Coronary artery (tissue), 2 donors: Measurements from ENCODE around the gene CACNB1.

Experiments
- DNase-seq: peaks from one replicate; pipeline ENCODE4 v3.0.0-alpha.2; 2017; ENCODE audit warnings: low spot score
- H3K27ac ChIP-seq, 2 donors: fragments of 200-600 bp; sonication (generic); one replicate each; pipeline ENCODE4 v1.5.1; 2016 to 2019
- H3K4me3 ChIP-seq: fragments of 200-600 bp; sonication (generic); 2 replicates; pipeline ENCODE4 v1.5.1; 2016; ENCODE audit warnings: mild to moderate bottlenecking, moderate library complexity
- TF ChIP-seq, protein P1 (sequence below): fragments of 200-600 bp; sonication (generic); IDR thresholded peaks from one replicate; pipeline ENCODE4 v1.5.1; 2019; ENCODE audit warnings: antibody characterized with exemption

The CACNB1 gene

DNA sequence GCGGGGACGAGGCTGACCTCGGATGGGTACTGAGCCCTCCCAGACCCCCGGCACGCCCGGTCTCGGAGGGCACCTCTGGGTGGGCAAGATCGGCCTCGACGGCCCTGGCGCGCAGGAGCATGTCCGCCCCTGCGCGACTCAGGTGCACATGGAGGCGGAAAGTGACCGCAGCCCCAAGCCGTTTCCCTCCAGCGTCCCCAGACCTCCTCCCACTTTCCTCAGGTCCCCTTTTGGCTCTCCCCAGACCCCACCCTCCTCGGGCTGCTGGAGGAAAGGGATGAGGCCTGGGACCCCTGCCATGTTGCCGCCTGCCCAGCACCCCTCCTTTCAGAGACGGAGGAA is 12.6 kb upstream of the CACNB1 start:
- TF ChIP-seq, protein P1, sequence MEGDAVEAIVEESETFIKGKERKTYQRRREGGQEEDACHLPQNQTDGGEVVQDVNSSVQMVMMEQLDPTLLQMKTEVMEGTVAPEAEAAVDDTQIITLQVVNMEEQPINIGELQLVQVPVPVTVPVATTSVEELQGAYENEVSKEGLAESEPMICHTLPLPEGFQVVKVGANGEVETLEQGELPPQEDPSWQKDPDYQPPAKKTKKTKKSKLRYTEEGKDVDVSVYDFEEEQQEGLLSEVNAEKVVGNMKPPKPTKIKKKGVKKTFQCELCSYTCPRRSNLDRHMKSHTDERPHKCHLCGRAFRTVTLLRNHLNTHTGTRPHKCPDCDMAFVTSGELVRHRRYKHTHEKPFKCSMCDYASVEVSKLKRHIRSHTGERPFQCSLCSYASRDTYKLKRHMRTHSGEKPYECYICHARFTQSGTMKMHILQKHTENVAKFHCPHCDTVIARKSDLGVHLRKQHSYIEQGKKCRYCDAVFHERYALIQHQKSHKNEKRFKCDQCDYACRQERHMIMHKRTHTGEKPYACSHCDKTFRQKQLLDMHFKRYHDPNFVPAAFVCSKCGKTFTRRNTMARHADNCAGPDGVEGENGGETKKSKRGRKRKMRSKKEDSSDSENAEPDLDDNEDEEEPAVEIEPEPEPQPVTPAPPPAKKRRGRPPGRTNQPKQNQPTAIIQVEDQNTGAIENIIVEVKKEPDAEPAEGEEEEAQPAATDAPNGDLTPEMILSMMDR: no peak
- Histone ChIP-seq H3K27ac (peak overlapping the region; percentile 15 to 68), H3K4me3 (peak overlapping the region; percentile 71)
- DNase-seq: no peak

DNA sequence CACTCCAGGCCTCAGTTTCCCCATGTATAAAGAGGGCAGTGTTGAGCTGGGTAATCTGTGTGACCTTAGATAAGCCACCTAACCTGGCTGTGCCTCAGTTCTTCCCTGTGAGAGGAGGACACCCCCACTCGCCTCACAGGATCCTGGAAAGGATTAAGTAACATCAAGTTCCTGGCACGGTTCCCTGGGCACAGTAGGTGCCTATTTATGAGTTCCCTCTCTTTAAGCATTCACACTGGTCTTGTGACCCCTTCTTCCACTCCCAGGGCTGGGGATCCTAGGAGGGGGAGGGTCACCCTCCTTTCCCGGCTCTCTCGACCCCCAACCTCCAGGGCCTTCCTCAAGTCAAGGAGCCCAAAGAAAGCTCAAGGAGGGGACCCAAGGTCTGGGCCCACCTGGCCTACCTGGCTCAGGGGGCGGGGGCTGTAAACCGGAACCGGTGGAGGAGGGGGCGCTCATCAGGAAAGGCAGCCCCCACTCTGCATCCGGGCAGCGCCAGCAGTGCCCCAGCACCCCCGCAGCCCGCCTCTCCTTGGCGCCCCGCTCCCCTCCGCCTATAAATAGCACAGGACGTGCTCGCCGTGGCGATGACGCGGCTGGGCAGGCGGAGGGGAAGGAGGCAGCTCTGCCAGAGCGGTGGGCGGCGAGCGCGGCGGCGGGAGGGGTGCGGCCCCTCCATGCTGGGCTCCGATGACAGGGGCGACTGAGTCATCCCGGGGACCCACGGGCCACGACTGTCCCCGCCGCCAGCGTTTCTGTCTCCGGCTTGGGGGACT is 12.0 kb upstream of the CACNB1 start:
- TF ChIP-seq, protein P1: no peak
- no peak for DNase-seq
- Histone ChIP-seq H3K27ac (peak overlapping the region; percentile 15 to 68), H3K4me3 (peak overlapping the region; percentile 71)

DNA sequence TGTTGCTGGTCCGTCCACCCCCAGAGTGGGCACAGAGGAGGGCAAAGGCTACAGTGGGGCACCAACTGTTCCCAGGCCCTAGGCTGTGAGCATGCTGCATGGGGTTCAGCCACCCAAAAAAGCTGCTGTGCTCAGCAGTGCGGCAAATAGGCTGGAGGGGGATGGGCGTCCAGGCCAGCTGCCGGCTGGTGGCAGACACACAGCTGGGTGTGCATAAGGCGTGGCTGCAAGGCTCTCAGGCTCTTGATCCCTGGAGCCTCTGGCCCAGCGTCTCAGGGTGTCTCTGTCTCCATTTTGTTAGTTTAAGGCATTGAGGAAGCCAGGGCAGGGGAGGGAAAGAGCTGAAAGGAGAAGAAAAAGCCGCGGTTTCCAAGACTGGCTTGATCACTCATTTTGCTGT is 11.4 kb upstream of the CACNB1 start:
- H3K4me3 ChIP-seq: peak overlapping the region; percentile 71
- no peak for DNase-seq
- H3K27ac ChIP-seq: peak overlapping the region in 1 of 2 donors; percentile 68
- TF ChIP-seq, protein P1: no peak

DNA sequence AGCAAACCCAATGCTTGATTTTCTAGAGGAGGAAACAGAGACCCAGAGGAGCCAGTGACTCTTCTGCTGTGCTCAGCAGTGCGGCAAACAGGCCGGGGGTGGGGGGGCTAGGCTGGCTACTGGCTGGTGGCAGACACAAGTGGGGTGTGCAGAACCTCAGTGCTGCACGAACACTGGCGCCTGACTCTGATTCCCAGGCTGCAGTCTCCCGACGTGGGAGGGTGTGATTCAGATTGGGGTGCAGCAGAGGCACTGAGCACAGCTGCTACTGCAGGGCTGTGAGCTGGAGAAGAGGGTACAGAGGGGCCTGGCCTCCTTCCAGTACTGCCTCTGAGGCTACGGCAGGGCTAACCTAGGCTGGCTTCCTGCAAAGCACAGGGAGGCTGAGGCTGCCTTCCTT is 10.7 kb upstream of the CACNB1 start:
- DNase-seq: no peak
- TF ChIP-seq, protein P1: no peak
- Histone ChIP-seq H3K4me3 (no peak overlapping the region), H3K27ac (peak overlapping the region in 1 of 2 donors; percentile 68)

DNA sequence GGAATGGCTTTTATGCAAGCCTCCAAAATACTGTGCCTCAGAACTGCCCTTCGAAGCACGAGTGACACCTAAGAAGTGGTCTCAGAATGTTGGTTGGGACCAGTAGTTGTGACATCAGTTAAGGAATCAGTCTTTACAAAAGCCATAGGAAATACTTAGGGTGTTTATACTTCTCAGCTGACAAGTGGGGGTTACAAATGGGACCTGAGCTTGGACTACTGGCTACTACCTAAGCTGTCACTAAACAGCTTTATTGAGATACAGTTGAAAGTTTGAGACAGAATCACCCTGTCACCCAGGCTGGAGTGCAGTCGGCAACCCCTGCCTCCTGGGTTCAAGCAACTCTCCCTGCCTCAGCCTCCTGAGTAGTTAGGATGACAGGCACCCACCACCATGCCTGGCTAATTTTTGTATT is 7.7 kb upstream of the CACNB1 start:
- TF ChIP-seq, protein P1: no peak
- H3K27ac ChIP-seq: no peak overlapping the region

DNA sequence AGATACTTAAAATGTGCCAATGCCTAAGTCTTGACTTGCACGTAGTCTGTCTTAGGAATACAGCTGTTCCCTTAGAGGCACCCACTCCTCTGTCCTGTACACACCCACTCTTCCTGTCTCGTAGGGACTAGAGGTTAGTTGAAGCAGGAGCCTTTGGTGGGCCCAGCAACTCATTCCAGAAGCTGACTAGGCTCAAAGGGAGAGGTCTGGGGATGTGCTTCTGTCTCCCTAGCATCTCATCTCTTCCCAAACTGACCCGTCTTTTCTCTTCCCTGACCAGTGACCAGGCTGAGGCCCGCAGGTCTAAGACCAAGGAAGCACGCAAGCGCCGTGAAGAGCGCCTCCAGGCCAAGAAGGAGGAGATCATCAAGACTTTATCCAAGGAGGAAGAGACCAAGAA is 6.8 kb upstream of the CACNB1 start:
- DNase-seq: no peak
- TF ChIP-seq, protein P1: no peak
- H3K4me3 ChIP-seq: no peak overlapping the region
- no peak overlapping the region for H3K27ac ChIP-seq

More for the DNA sequence above, 7.7 kb upstream of the CACNB1 start:
- DNase-seq: no peak
- no peak overlapping the region for H3K4me3 ChIP-seq

DNA sequence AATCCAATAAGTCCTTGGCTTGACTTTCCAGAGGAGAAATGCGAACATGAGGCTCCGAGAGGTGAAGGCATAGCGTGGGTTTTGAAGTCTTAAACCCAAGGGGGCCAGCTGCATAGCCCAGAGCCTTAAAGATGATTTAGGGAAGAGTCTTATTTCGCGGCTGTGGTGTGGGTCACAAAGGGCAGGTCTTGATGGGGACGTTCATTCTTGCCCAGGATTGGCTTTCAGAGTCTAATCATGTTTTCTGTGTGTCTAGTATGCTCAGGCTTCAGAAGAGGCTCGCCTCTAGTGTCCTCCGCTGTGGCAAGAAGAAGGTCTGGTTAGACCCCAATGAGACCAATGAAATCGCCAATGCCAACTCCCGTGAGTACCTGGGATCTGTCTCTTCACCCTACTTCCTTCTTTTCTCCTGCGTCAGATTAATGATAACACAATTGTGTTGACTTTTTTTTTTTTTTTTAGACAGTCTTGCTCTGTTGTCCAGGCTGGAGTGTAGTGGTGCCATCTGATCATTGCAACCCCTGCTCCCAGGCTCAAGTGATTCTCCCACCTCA is 3.6 kb upstream of the CACNB1 start:
- H3K4me3 ChIP-seq: peak overlapping the region; percentile 80
- TF ChIP-seq, protein P1: no peak
- H3K27ac ChIP-seq: peak overlapping the region; percentile 93 to 94
- no peak for DNase-seq
